NCI-H226 (cell line): Measurements from ENCODE around the gene ITGB5.

ENCODE experiments used
- DNase-seq: peaks from one replicate; pipeline ENCODE4 v3.0.0-alpha.2; 2015

The ITGB5 gene

GRCh38 chr3:124860599-124860998, 26.6 kb downstream of the ITGB5 start:
- DNase-seq: peak; percentile 98

GRCh38 chr3:124859025-124859424, 28.1 kb downstream of the ITGB5 start:
- peak; percentile 42 for DNase-seq

GRCh38 chr3:124858275-124858674, 28.9 kb downstream of the ITGB5 start:
- DNase-seq: peak; percentile 30

- DNase-seq: no peak
Measured at GRCh38 chr3:124856677-124857076, 30.5 kb downstream of the ITGB5 start.

- DNase-seq: no peak
Measured at GRCh38 chr3:124854009-124854408, 33.2 kb downstream of the ITGB5 start.

GRCh38 chr3:124853446-124853845, 33.7 kb downstream of the ITGB5 start:
- DNase-seq: no peak

- no peak for DNase-seq
Measured at GRCh38 chr3:124851905-124852304, 35.3 kb downstream of the ITGB5 start.

GRCh38 chr3:124851136-124851535, 36.0 kb downstream of the ITGB5 start:
- no peak for DNase-seq

GRCh38 chr3:124850633-124851032, 36.5 kb downstream of the ITGB5 start:
- no peak for DNase-seq

- no peak for DNase-seq
Measured at GRCh38 chr3:124850212-124850611, 37.0 kb downstream of the ITGB5 start.

GRCh38 chr3:124848300-124848699, 38.9 kb downstream of the ITGB5 start:
- DNase-seq: no peak

- no peak for DNase-seq
Measured at GRCh38 chr3:124847863-124848262, 39.3 kb downstream of the ITGB5 start.

- no peak for DNase-seq
Measured at GRCh38 chr3:124847051-124847450, 40.1 kb downstream of the ITGB5 start.

- DNase-seq: peak; percentile 48
Measured at GRCh38 chr3:124846189-124846588, 41.0 kb downstream of the ITGB5 start.

- peak; percentile 84 for DNase-seq
Measured at GRCh38 chr3:124845406-124845805, 41.8 kb downstream of the ITGB5 start.

- no peak for DNase-seq
Measured at GRCh38 chr3:124843506-124844177, 43.5 kb downstream of the ITGB5 start.

- DNase-seq: no peak
Measured at GRCh38 chr3:124843047-124843446, 44.1 kb downstream of the ITGB5 start.

- DNase-seq: no peak
Measured at GRCh38 chr3:124841517-124841916, 45.6 kb downstream of the ITGB5 start.

GRCh38 chr3:124840331-124840730, 46.8 kb downstream of the ITGB5 start:
- DNase-seq: no peak

GRCh38 chr3:124839896-124840295, 47.3 kb downstream of the ITGB5 start:
- no peak for DNase-seq

- no peak for DNase-seq
Measured at GRCh38 chr3:124838963-124839362, 48.2 kb downstream of the ITGB5 start.

- DNase-seq: no peak
Measured at GRCh38 chr3:124837730-124838186, 49.4 kb downstream of the ITGB5 start.

GRCh38 chr3:124837065-124837464, 50.1 kb downstream of the ITGB5 start:
- DNase-seq: no peak

- DNase-seq: no peak
Measured at GRCh38 chr3:124836448-124836847, 50.7 kb downstream of the ITGB5 start.
